ENCODE data around the gene FRMPD2.

- no peak for TF ChIP-seq CTCF (IDR thresholded peaks at IDR 0.05)
- TF ChIP-seq POLR2A (IDR thresholded peaks at IDR 0.05; ENCODE audit: low read depth), result no peak
- TF ChIP-seq EP300 (IDR thresholded peaks at IDR 0.05), result no peak
- TF ChIP-seq POLR2AphosphoS5 (IDR thresholded peaks at IDR 0.05), result no peak
These were observed 79.7 kb downstream of the FRMPD2 start for GRCh38 chr10:48194830-48195229.
